ENCODE results near the gene CTDSPL.

CTDSPL gene

DNA sequence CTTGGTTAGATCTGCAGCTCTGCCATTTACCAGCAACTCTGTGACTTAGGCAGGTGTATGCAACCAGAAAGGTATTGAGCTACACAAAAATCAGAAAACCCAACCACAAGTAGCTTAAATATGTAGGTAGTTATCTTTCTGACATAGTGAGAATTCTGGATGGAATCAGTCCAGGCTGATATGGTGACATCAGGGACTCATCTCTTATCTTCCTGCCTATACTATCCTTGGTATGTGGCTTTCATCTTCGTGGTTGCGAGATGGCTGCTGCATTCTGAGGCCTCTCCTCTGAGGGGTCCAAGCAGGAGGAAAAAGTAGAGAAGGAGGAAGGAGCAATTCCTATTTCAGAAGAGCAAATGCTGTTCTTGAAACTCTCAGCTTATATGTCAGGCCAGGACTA, 40.0 kb downstream of the CTDSPL start:
- Histone ChIP-seq H3K36me3 (ENCODE audit: insufficient read depth, low read length) (no peaks in the 10 kb centered on the region; the same call in 1 of the 2 replicates), H3K9me3 (ENCODE audit: insufficient read depth, low read length, severe bottlenecking) (no peaks in the 10 kb centered on the region), H4K20me1 (ENCODE audit: insufficient read depth, low read length) (peaks cover 64% of the 10 kb centered on the region), H3K79me2 (ENCODE audit: insufficient read depth, low read length) (peaks cover 40% of the 10 kb centered on the region), H2AFZ (ENCODE audit: low read depth, low read length) (no peak overlapping the region), H3K4me3 (ENCODE audit: low read depth in 1 of 2, low read length in 2 of 2) (no peak overlapping the region), H3K4me2 (ENCODE audit: insufficient read depth, low read length) (no peak overlapping the region), H3K9ac (ENCODE audit: low read depth, low read length) (no peak overlapping the region), H3K4me1 (ENCODE audit: insufficient read depth, low read length) (peaks cover 11% of the 10 kb centered on the region), H3K27ac (ENCODE audit: low read length) (no peak overlapping the region), H3K27me3 (ENCODE audit: insufficient read depth, low read length, poor library complexity) (no peaks in the 10 kb centered on the region)
- no peak for DNase-seq
- ATAC-seq (ENCODE audit: insufficient read depth, low read depth) = no peak
- TF ChIP-seq, protein P1, sequence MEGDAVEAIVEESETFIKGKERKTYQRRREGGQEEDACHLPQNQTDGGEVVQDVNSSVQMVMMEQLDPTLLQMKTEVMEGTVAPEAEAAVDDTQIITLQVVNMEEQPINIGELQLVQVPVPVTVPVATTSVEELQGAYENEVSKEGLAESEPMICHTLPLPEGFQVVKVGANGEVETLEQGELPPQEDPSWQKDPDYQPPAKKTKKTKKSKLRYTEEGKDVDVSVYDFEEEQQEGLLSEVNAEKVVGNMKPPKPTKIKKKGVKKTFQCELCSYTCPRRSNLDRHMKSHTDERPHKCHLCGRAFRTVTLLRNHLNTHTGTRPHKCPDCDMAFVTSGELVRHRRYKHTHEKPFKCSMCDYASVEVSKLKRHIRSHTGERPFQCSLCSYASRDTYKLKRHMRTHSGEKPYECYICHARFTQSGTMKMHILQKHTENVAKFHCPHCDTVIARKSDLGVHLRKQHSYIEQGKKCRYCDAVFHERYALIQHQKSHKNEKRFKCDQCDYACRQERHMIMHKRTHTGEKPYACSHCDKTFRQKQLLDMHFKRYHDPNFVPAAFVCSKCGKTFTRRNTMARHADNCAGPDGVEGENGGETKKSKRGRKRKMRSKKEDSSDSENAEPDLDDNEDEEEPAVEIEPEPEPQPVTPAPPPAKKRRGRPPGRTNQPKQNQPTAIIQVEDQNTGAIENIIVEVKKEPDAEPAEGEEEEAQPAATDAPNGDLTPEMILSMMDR (IDR thresholded peaks at IDR 0.05; ENCODE audit: borderline replicate concordance, extremely low read depth, low read length, poor library complexity, severe bottlenecking) = no peak
- TF ChIP-seq EZH2 (IDR thresholded peaks at IDR 0.05; ENCODE audit: borderline replicate concordance, low read depth, low read length, severe bottlenecking) = no peak

DNA sequence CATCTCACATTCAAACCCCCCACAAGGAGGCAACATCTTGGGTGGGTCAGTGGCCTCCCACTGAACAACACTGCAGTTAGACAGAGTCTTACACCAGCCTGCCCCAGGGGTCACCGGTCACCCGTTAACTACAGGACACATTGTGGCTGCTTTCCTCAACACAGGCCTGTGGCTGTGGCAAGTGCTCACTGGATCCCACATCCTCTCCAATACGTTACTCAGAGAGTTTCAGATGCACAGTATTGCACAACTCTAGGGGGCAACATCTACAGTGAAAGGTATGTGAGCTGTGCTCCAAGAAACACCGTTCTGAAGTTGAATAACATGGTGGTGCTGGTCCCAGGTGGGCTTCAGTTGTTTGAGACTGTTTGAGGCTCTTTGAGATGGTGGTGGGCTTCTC, 41.0 kb downstream of the CTDSPL start:
- Histone ChIP-seq H3K9ac (ENCODE audit: low read depth, low read length) (no peak overlapping the region), H2AFZ (ENCODE audit: low read depth, low read length) (no peak overlapping the region), H4K20me1 (ENCODE audit: insufficient read depth, low read length) (peaks cover 70% of the 10 kb centered on the region), H3K79me2 (ENCODE audit: insufficient read depth, low read length) (peaks cover 32% of the 10 kb centered on the region), H3K27me3 (ENCODE audit: insufficient read depth, low read length, poor library complexity) (no peaks in the 10 kb centered on the region), H3K9me3 (ENCODE audit: insufficient read depth, low read length, severe bottlenecking) (no peaks in the 10 kb centered on the region), H3K4me1 (ENCODE audit: insufficient read depth, low read length) (peaks cover 20% of the 10 kb centered on the region), H3K4me3 (ENCODE audit: low read depth in 1 of 2, low read length in 2 of 2) (no peak overlapping the region), H3K4me2 (ENCODE audit: insufficient read depth, low read length) (no peak overlapping the region), H3K36me3 (ENCODE audit: insufficient read depth, low read length) (no peaks in the 10 kb centered on the region; the same call in 1 of the 2 replicates), H3K27ac (ENCODE audit: low read length) (no peak overlapping the region)
- TF ChIP-seq, protein P1 (IDR thresholded peaks at IDR 0.05; ENCODE audit: borderline replicate concordance, extremely low read depth, low read length, poor library complexity, severe bottlenecking) = peak; percentile 6
- no peak for TF ChIP-seq EZH2 (IDR thresholded peaks at IDR 0.05; ENCODE audit: borderline replicate concordance, low read depth, low read length, severe bottlenecking)
- DNase-seq (no peak), ATAC-seq (ENCODE audit: insufficient read depth, low read depth) (0 out of 3 replicates have a peak, but pooled peaks have one; percentile 46)

GRCh38 chr3:37903320-37903719, 41.6 kb downstream of the CTDSPL start:
- no peak overlapping the region for H3K9ac ChIP-seq (ENCODE audit: low read depth, low read length)
- ATAC-seq (ENCODE audit: insufficient read depth, low read depth) = no peak
- DNase-seq = no peak
- H4K20me1 ChIP-seq (ENCODE audit: insufficient read depth, low read length) = peaks cover 75% of the 10 kb centered on the region
- no peaks in the 10 kb centered on the region; the same call in 1 of the 2 replicates for H3K36me3 ChIP-seq (ENCODE audit: insufficient read depth, low read length)
- TF ChIP-seq EZH2 (IDR thresholded peaks at IDR 0.05; ENCODE audit: borderline replicate concordance, low read depth, low read length, severe bottlenecking) = no peak
- TF ChIP-seq, protein P1 (IDR thresholded peaks at IDR 0.05; ENCODE audit: borderline replicate concordance, extremely low read depth, low read length, poor library complexity, severe bottlenecking) = no peak
- H3K4me2 ChIP-seq (ENCODE audit: insufficient read depth, low read length) = no peak overlapping the region
- H3K27me3 ChIP-seq (ENCODE audit: insufficient read depth, low read length, poor library complexity) = no peaks in the 10 kb centered on the region
- H3K79me2 ChIP-seq (ENCODE audit: insufficient read depth, low read length) = peaks cover 28% of the 10 kb centered on the region
- no peak overlapping the region for H3K27ac ChIP-seq (ENCODE audit: low read length)
- no peaks in the 10 kb centered on the region for H3K9me3 ChIP-seq (ENCODE audit: insufficient read depth, low read length, severe bottlenecking)
- peaks cover 24% of the 10 kb centered on the region for H3K4me1 ChIP-seq (ENCODE audit: insufficient read depth, low read length)
- no peak overlapping the region for H3K4me3 ChIP-seq (ENCODE audit: low read depth in 1 of 2, low read length in 2 of 2)
- H2AFZ ChIP-seq (ENCODE audit: low read depth, low read length) = no peak overlapping the region

DNA sequence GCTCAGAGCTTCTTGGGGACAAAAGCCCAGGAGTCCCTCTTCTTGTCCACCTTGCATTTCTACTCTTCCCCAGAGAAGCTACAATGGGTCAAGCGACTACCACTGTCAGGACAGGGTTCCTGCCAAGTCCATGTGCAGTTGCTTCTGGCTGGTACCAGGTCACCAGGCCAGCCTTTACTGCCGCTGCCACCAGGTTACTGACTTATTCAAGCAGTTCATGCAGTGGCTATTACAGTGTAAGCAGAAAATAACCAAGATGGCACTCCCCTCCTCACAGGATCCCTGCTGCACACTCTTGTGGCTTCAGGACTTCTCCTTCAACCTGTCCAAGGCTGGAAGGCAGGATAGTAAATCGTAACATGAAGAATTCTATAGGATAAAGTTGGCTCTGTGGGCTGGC, 42.1 kb downstream of the CTDSPL start:
- Histone ChIP-seq H3K4me1 (ENCODE audit: insufficient read depth, low read length) (peaks cover 24% of the 10 kb centered on the region), H3K36me3 (ENCODE audit: insufficient read depth, low read length) (no peaks in the 10 kb centered on the region; the same call in 1 of the 2 replicates), H3K79me2 (ENCODE audit: insufficient read depth, low read length) (peaks cover 32% of the 10 kb centered on the region), H3K27me3 (ENCODE audit: insufficient read depth, low read length, poor library complexity) (no peaks in the 10 kb centered on the region), H3K9ac (ENCODE audit: low read depth, low read length) (no peak overlapping the region), H3K27ac (ENCODE audit: low read length) (no peak overlapping the region), H3K9me3 (ENCODE audit: insufficient read depth, low read length, severe bottlenecking) (no peaks in the 10 kb centered on the region), H2AFZ (ENCODE audit: low read depth, low read length) (no peak overlapping the region), H4K20me1 (ENCODE audit: insufficient read depth, low read length) (peaks cover 79% of the 10 kb centered on the region), H3K4me3 (ENCODE audit: low read depth in 1 of 2, low read length in 2 of 2) (no peak overlapping the region), H3K4me2 (ENCODE audit: insufficient read depth, low read length) (no peak overlapping the region)
- TF ChIP-seq EZH2 (IDR thresholded peaks at IDR 0.05; ENCODE audit: borderline replicate concordance, low read depth, low read length, severe bottlenecking) = no peak
- ATAC-seq (ENCODE audit: insufficient read depth, low read depth) (no peak), DNase-seq (no peak)
